RKO (cell line): ENCODE data around the gene MMAB.
"Not testable (repeated sequence)": the region's sequence is repeated elsewhere in the genome, so short reads cannot be mapped to it uniquely, and the experiment has no call there.

Source experiments
- DNase-seq: peaks from one replicate; pipeline ENCODE4 v3.0.0-alpha.2; 2016; ENCODE audit warnings: low spot score

MMAB gene

DNA sequence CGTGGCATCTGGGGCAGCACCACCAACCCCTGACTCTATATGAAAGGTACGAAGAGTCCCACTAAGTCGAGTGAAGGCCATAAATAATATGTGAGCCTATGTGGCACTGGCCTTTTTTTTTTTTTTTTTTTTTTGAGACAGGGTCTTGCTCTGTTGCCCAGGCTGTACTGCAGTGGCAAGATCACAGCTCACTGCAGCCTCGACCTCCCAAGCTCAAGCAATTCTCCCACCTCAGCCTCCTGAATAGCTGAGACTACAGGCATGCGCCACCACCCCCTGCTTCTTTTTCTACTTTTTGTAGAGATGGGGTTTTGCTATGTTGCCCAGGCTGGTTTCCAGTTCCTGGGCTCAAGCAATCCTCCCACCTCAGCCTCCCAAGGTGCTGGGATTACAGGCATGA lies 28.8 kb upstream of the MMAB start:
- DNase-seq, result not testable (repeated sequence)

DNA sequence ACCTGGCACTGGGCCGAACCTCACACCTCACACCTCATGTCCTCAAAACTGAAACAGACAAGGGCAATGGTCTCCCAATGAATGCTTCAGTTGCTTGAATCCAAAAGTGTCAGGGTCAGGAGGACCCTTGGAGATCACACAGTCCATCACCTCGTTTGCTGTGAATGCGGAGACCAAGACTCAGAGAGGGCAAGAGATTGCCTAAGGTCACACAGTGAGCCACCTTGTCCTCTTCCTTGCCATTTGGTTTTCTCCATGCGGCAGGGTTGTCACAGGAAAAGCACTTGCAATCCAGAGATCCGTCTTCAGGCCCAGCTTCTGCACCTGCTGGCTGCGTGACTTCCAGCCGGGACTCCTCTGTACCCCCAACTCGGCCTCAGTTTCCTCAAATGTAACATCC lies 28.3 kb upstream of the MMAB start:
- DNase-seq, result no peak

DNA sequence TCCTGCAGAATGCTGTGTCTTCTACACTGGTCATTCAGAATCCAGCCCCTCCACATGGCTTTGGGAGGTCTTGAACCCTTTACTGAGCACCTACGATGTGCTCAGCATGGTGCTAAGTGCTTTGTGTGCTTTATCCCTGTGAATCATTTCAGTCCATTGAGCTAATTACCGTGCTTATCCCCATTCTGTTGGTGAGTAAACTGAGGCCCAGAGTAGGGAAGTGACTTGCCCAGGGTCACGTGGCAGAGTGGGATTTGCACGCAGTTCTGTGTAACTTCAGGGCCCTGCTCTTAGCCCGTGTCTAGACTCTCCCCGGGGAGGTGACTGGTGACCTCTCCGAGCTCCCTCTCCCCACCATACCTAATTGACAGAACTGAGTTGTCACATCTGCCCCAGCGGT lies 27.7 kb upstream of the MMAB start:
- DNase-seq, result no peak

DNA sequence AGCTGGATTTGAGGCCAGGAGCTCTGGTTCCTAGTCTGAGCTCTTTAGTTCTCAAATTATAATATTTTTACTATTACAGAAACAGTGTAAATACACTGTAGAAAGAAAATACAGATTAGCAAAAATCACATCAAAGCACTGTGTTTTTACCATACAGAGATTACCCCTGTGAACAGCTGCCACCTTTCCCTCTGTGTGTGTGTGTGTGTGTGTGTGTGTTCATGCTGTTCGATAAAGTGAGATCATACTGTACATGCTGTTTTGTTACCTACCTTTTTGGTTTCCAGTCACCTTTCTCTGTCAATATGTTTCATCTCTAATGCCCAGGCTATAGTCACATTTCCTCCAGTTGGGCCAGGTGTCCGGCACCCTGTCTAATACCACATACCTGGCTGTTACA lies 27.2 kb upstream of the MMAB start:
- no peak for DNase-seq

DNA sequence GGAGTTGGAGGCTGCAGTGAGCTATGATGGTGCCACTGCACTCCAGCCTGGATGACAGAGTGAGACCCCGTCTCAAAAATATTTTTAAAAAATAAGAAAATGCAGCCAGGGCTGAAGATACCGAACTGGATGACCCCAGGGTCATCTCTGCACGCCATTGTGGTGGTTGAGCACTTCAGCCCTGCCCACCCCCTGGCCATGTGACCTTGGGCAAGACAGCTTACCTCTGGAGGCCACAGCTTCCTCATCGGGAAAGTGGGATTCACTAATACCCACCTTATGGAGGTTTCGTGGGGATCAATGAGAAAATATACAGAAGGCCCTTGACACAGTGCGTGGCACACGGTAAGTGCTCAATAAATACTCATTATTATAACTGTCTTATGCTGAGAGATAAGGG lies 25.8 kb upstream of the MMAB start:
- DNase-seq, result no peak

DNA sequence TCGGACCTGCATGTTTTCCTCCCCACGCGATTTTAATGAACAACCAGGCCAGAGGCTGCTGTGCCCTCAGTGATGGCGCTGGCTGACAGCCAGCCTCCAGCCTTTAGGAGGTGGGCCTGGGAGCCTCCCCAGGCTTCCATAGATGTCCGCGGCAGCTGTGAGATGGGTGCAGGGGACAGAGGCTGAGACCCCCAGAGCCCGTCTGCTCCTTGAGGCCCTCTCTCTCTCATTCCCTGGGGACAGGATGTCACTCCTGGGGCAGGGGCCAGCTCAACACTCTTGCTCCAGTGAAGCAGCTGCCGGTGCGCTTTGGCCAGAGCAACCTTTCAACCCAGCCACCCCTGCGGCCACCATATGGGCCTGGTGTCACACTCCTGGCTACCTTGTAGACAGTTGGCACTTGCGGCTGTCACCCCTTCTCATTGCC lies 25.1 kb upstream of the MMAB start:
- no peak for DNase-seq

DNA sequence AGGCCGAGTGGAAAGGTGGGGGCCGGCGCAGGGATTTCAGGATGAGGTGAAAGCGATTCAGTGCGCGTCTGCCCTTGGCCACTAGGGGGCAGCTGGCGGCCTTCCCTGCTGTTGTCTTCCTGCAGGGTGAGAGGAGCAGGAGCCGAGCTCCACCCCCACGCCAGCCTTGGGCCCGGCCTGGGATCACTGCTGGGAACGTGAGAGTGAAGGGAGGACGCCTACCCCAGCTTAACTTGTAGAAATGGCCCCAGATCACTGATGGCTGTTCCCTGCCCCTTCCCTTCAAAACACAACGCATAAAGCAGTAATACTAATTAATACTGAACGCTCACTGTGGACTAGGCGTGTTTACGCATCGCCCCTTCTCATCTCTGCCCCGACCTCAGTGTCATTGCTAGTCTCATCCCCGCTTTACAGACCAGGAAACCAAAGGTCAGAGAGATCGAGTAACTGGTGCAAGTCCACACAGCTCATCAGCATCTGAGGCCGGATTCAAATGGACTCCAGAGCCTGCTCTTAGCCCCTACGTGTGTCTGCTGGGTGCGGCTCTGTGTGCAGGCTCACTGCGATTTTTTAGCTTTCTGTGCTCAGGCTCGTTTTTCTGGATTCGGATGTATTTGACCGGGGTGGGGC lies 24.6 kb upstream of the MMAB start:
- DNase-seq, result peak; percentile 79

DNA sequence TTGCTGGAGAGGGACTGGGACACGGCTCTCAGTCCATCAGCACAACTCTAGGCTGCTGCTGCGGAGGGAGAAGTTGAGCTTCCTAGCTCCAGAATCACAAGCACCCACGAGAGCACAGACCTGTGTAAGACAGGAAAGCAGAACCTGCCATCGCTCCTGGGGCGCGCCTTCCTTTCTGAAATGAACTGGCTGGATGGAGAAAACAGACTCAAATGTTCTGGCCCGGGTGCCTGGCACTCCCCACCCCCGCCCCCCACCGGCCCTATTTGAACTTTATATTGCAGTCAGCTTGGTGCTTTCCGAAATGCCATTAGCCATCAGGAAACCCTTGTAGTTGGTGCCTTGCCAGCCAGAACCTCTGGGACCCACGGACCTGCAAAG lies 24.1 kb upstream of the MMAB start:
- DNase-seq, result no peak

DNA sequence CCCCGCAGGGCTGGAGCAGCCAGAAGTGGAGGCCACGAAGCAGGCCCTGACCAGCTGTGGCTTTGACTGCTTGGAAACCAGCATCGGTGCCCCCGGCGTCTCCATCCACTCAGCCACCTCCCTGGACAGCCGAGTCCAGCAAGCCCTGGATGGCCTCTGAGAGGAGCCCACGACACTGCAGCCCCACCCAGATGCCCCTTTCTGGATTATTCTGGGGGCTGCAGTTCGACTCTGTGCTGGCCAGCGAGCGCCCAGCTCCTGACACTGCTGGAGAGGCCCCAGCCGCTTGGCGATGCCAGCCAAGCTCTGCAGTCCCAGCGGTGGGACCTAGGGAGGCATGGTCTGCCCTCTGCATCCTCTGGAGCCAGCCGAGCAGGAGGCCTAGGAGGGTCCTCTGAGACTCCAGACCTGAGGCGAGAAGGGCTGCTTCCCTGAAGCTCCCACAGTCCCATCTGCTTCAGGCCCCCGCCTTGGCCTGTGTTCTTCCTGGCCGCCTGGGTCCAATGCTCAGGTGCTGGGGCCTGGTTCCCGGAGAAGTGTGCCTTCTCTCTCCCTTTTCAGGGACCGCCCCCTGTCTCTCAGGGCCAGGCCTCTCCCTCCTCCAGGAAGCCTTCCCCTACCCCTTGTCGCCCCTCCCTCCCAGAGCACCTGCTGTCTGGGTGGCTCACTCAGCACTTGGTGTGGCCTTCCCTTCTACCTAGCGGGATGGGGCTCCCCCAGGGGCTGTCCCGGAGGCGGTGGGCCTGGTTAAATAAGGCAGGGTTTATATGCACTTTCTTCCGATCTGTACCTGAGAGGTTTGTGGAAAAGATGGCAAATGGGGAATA lies 23.3 kb upstream of the MMAB start:
- DNase-seq, result no peak

DNA sequence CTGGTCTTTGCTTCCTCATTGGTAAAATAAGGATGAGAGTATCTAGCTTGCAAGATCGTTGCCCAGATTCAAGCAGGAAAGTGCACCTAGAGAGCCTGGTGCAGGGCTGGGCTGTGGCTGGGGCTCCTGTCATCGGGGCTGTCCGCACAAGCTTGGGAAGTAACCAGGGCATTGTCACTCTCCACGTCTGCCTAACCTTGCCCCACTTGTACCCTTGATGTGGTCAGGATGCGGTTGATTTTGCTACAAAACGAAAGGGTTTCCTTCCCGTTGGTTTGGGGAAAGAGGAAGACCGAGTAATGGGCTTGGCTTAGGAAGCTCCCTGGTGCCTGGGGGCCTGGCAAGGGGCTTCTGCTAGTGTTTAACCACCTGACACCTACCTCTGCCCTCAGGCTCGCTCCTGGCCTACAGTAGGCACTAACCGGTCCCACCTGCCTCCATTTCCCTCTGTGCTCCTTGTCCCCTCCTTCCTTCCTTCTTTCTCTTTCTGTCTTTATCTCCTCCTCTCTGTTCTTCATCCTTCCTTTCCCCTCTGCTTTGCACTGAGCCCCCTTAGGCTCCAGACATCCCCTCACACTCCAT lies 22.1 kb upstream of the MMAB start:
- DNase-seq, result no peak

DNA sequence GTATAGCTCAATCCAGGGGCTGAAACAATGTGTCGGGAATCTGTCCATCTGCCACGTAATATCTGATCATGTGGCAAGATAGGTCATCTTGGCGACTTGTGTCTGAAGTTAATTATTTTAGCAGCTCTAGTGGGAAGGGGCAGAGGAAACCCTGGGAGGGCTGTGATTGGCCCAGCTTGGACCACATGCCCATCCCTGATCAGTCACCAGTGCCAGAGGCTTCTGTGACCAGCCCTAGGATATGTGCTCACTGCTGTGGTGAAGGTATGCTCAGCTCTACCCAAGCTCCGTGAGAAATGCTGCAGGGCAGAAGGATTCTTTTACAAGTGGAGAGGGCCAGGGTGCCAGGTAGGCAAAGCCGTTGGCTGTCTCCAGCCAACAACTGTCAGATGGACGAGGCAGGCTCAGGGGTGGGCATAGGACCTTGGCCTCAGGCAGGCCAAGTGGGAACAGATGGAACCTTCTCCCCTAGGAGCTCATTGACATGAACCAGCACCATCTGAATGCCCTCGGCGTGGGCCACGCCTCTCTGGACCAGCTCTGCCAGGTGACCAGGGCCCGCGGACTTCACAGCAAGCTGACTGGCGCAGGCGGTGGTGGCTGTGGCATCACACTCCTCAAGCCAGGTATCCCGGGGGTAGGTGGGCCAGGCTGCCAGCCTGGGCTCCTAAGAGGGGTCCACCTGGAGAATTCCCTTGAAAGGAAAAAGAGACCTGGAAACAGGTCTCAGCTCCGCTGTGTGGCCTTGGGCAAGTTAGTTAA lies 21.4 kb upstream of the MMAB start:
- no peak for DNase-seq

DNA sequence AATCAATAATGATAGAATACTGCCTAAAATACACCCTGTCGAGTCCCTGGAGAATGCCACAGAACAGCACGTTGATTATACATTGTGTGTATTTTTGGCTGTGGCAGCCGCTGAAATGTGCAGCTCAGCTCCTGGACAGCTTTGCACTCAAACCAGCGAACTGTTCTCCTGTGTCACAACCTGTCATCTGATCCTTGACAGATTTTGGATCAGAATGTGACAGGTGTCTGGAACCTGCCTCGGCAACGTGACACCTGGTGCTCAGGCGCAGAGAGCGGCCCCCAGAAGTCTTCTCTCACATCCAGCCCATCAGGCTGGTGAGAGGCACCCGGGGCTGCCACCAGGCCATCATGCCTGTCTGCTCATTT lies 19.6 kb upstream of the MMAB start:
- DNase-seq, result no peak

DNA sequence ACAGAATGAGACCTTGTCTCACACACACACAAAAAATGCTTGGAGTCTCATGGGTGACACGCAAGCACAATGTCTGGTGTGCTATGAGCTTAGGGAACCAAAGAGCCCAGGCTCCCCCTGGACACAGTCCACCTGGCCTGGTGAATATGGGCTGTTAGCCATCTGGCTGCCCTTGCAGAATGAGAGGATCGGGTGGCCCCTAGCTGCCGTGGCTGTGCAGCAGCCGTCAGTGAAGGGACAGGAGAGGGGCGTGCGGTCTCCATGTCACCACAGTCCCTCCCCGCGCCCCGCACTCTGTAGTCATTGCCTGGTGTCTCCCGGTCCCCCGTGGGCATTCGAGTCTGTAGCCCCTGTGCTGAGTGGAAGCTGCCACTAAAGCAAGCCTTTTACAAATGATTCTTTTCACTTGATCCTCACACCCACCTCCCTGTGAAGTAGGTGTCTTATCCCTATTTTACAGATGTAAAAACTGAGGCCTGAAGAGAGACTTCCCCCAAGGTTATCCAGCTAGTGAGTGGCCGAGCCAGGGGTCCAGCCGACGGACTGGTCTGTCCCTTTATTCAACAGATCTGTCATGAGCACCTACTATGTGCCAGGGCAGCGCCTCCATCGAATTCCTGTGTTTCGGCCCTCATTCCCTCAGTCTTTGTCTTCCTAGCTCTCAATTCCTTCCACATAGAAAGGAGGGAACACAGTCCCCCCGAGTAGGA lies 19.0 kb upstream of the MMAB start:
- DNase-seq, result no peak

DNA sequence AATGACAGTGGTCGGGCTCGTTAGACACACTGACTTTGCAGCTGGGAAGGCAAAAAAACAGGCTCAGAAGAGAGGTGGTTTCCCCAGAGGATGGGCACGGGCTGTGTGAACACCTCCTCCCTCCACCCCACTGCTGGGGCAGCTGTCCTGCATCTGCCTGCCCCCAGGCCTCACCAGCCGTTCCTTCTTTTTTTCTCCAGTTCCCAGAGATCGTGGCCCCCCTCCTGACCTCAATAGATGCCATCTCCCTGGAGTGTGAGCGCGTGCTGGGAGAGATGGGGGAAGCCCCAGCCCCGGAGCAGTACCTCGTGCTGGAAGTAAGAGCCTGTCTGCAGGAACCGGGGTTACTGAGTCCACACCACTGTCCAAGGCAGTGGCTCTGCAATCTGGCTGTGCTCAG lies 17.7 kb upstream of the MMAB start:
- DNase-seq, result no peak

DNA sequence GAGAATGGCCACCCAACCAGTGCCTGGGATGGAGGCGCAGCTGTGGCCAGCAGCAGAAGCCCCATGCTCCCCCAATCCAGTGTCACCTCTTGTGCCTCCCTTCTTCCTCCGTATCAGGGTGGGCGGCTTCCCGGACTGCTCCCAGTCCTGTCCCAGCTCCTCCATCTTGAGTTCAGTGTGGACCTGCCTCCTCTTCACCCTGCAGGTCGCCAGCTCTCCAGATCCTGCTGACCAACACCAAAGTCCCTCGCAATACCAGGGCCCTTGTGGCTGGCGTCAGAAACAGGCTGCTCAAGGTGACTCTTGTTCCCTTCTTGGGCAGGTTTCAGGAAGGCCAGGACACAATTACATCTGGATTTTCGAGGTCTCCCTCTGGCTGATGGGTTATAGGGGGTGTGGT lies 17.3 kb upstream of the MMAB start:
- no peak for DNase-seq

DNA sequence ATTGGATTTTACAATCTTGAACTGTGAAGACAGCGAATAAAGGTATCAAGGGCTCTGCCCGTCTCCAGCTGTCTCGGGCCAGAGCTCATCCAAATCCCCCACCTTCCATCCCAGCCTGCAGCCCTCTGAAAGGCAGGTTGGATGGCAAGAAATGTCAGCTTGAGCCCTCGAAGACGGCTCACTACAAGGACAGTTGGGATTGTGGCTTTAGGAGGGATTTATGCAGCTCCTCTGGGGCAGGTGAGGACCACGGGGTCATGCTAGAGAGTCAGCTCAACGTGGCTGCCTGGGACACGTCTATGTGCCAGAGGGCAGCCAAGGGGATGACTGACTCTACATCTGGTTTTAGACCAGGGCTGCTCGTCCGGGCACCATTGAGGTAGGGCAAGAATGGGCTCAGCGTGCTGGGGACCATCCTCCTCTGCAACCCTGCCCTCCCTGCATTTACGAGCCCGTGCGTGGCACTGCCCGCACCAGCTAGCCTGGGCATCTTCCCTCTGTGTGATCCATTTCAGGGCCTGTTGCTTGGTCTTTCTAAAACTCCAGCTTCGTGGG lies 16.5 kb upstream of the MMAB start:
- no peak for DNase-seq

DNA sequence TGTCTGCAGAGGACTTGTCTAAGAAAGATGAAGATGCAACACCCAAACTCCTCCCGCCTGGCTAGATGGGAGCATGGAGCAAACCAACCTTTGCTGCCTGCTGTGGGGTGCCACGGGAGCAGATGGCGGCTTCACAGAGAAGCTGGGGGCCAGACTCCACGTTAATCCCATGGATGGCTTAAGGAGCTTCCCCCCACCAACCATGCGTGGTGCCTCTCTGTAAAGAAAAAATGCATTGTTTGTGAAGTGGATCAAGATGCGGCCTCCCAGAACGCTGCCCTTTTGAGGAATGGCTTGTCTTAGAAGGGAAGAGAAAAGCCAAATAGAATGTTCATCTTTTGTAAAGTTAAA lies 15.9 kb upstream of the MMAB start:
- no peak for DNase-seq

DNA sequence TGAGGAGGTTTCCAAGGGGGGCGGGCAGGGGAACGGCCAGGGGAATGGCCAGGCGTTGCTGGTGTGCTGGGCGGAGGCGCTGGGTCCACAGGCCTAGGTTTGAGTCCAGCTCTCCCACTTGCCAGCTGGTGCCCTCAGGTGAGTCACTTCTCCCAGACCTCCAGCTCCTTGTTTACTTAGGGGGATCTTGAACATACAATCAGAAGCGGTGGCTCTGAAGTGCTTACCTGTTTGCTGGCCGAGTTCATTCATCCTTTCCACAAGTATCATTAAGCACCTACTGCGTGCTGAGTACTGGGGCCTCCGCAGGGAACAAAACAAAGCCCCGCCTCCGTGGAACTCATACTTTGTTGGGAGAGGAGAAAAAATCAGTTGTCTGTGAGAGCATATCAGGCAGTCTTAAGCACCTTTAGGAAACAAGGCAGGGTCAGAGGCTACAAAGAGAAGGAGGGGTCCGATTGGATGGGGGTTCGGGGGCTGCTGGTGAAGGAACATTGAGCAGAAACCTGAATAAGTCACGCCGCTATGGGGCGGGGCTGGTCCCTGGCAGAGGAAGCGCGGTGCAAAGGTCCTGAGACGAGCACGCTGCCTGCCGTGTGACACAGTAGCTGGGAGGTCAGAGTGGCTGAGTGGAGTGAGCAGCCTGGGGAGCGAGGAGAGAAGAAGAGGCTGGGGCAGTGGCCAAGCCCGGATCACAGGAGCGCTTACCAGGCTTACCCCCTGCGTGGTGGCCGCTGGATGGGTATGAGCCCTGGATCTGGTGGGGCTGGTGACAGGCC lies 15.3 kb upstream of the MMAB start:
- no peak for DNase-seq

DNA sequence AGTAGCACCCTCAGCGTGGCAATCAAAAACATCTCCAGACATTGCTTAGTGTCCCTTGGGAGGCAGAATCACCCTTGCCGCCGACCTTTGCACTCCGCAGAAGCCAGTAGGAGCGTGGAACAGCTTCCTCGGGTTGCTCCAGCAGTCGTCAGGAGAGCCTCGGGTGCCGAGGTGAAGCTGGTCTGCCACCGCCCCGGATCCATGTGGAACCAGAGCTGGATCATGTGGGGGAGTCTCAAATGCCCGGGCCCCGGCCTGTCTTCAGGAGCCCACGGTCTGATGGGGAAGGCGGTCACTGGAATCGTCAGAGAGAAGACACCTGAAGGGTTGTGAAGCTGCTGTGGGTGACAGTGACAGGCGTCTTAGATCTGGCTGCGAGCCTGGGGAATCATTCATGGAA lies 14.6 kb upstream of the MMAB start:
- DNase-seq, result no peak

DNA sequence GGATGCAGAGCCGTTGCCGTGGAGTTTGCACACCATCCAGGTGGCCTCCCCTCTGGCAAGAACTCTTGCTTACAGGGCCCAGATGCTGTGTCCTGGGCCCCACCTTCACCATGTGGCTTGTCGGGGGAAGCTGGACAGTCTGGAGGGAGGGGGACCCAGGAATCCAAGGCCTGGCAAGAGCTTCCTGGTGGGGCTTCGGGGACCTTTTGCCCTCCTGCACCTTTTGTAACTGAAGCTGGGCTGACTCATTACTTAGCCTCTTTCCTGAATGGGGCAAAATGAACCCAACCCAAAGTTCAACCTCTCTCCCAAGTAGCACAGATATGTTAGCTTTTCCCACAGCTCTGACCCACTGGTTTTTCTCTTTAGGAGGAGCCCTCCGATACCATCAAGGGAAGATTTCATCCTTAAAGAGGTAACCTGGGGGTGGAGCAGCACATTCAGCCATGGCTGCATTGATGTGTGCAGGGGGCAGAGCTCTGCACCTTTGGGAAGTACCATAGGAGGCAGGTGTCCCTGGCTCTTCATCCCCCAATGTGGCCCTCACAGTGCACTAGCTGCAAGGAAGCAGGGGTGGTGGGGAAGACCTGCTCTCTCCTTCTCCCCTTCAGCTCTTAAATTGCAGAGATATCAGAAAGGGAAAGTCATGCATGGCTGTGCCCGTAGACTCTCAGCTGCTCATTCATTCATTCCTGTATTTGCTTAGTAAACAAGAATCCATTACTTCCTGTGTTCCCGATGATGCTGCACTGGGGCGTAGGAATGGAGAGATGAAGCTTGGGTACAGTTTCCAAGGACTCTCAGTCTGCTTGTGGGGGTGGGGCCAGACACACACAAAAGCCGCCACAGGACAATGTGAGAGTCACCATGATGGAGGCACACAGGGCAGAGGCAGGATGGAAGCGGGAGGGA lies 13.3 kb upstream of the MMAB start:
- no peak for DNase-seq
